NCI-H526 (cell line): ENCODE measurements around the gene KRT13.

Experiments
- DNase-seq, 2 experiments: peaks; one replicate each; lab custom pipeline; 2025; lab: John Stamatoyannopoulos, UW

The KRT13 gene

DNA sequence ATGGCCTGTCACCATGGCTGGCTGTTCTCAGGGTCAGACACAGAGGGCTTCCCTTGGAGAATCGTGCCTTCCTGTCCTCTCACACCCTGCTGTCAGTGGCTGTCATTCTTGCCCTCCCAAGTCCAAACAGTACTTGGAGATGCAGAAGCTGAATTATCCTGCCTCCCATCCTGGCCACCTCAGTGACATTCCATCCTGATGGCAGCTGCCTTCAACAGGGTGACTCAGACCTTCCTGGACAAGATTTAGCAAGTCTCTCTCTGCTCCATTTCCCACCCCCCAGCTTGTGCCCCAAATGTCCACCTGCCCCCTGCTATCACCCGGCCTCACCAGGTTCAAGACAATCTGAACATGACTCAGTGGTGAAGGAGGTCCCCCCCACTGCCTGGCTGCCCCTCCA is 10.9 kb downstream of the KRT13 start:
- DNase-seq = no peak

DNA sequence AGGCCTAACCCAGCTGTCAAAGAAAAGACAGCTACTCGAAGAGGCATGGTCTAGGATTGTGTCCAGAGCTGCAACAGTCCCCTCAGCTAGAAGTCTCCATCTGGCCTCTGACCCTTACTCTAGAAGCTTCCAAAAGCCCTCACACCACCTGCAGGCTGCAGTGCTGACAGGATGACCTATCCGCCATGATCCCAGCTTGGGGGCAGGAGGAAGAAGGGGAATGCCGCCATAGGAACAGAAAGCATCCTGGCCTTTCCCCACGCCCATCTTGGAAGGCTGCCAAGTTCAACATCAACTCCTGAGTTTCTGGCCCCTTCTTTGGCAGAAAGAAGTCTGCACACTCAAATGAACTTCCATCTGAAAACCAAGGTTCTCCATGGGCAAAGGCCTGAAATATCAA is 12.6 kb downstream of the KRT13 start:
- peak in 1 of 2 experiments; percentile 20 for DNase-seq

DNA sequence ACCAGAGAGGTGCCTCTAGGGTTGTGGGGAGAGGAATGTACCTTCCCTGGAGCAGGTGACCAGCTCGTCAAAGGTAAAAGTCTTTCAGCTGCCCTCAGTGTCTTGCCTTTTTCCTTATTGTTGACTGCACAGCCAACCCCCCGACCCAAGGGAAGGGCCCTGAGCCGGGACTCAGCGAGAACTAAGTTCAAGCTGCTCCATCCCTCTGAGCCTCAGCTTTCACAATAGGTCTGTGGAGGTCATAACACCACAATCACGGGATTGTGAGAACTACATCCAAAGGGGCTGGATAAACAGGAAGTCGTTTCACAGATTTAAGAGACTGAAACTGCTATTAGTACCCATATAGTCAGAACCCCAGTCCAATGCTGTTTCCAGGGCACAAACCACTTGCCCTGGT is 13.1 kb downstream of the KRT13 start:
- no peak for DNase-seq

DNA sequence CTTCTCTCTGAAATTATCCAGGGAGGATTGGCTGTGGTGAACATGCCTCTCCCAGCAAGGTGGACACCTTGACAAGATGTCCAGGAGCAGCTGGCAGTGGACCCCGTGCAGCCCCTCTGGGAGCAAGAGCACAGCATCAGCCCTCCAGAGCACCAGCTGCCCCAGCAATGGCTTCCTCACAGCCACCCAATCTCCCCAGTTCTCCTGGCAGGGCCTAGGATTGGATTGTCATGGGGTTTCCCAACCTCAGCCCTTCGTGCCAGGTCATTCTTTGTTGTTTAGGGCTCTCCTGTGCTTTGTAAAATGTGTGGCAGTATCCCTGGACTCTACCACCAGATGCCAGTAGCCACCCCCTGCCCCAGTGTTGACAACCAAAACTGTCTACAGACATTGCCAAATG is 13.9 kb downstream of the KRT13 start:
- no peak for DNase-seq

DNA sequence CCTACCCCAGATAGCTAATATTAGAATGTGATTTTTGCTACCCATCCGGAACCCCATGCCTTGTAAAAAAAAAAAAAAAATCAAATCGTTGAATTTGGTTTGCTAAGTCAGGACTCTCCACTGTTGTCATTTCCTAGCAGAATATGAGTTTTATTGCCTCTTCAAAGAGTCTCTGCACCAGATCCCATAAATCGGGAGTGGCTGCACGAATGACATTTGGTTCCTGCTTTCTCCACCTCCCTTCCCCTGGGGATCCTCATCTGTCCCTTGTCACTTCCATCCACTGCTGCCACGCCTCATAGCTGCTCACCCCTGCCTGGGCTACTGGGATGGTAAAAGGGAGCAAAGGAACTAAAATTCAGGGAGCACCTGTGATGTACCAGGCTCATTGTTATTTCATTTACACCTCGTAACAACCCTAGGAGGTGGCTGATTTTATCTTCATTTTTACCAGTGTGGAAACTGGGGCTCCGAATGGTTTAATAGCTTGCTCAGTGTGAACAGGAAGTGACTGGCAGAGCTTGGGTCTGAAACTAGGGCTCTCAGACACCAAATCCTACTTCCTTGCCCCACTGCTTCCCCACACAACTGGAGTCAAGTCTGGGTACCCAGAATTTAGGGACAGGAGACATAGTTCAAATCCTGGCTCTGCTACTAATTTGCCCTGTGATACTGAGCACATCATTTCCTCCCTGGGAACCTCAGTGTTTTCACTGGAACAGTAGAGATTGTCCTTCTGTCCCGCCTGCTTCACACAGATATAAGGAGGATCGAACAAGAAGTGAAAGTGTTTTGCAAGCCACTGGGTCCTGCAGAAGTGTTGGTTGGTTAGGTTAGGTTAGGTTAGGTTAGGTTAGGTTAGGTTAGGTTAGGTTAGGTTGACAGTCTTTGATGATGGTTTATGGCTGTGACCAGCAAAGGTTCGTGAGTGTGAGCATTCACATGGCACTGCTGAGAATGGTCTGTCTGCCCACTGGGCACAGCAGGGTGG is 15.1 kb downstream of the KRT13 start:
- no peak for DNase-seq

DNA sequence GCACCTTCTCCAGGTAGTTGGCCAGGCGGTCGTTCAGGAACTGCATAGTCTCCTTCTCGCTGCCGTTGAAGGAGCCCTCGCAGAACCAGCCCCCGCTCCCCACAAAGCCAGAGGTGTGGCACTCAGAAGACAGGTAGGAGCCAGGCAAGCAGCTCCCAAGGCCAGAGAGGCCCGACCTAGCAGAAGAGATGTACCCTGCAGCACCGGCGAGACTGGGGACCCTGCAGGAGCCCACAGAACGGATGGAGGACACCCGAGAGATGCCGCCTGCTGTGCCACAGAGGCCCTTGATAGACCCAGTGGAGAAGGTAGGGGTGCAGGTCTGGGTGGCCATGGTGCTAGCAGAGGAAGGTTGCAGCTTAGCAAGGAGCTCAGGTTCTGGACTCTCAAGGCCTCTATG is 15.9 kb downstream of the KRT13 start, which contains the start of gene KRT36:
Gene KRT36, minus strand, starts transcription at position 380 of the 400 bp plus-strand sequence. Its CDS starts 46 bp downstream, at position 334.
- DNase-seq = no peak

DNA sequence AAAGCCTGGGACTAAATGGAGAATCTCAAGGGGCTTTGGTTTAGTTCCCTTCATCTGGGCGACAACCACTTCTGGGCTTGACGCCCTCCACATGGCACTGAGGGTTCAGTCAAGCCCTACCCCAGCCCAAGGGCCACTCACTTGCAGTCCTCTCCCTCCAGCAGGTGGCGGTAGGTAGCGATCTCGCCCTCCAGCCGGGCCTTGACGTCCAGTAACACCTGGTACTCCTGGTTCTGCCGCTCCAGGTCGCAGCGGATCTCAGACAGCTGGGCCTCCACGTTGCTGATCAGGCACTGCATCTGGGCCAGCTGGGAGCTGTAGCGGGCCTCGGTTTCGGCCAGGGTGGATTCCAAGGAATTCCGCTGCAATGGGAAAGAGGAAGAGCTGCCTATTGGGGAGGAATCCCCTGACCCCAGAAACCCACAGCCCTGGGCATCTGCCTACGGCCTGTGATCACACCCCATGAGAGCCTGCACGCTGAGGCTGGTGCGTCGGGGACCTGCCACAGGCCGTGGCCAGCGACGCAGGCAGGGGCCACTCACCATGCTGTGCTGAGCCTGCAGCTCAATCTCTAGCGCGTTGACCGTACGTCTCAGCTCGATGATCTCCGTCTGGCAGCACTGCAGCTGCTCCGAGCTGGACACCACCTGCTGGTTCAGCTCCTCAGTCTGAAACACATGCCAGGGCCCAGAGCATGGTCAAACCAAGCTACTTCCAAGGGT is 18.4 kb downstream of the KRT13 start:
- DNase-seq = peak in 1 of 2 experiments; percentile 15

DNA sequence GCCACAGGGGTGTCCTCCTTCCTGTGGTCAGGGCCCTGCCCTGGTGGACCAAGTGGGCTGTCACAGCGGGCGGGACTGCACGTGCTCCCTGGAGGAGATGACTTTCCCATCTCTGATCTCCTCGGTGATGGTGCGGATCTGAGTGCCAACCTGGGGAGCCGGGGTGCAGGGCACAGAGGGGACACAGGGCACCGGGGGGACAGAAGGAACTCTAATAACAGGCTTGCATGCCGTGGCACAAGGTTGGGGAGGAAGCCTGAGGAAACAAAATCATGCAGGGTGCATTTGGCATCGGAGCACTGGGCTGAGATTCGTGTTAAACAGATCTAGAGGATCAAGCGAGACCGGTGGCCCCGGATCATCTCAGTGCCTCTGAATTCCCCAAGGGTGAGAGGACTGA is 19.1 kb downstream of the KRT13 start:
- no peak for DNase-seq

DNA sequence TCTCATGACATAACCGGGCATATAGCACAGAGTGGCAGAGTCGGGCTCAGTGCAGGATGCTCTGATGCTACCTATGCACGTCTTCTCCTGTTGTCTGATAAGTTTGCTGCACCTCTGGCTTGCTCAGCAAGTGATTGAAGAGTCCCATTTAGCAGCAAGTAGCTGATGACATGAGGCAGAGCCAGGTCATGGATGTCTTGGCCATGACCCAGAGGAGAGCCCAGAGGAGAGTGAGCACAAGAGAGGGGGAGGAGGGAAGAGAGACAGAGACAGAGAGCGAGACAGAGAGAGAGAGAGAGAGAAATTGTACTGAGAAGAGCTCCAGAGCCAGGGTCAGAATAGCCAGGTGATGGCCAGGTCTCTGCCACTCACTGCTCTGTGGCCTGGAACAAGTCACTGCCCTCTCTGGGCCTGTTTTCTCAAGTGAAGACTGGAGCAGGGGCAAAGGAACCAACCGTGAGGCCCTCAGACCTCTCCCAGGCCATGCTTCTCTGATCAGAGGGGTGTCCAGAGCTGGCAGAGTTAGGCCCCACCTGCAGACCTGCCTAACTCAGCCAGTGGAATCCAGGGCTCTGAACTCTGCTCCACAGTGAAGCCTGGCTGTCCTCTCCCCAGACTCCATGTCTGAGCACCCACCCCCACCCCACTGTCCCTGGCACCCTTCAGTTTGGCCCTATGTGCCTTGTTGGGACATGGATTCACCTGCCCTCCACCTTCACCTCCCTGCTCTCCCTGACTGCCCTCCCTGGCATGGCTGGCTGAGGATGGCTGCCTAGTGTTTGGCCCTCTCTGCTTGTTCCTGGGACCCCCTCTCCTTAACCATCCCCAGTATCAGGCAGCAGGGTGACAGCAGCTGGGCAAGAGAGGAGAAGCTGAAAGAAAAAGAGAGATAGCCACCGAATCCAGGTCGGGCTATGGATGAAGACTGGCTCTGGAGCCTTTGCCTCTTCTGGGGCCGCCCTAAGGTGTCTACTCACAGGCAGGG is 20.2 kb downstream of the KRT13 start:
- DNase-seq = no peak

DNA sequence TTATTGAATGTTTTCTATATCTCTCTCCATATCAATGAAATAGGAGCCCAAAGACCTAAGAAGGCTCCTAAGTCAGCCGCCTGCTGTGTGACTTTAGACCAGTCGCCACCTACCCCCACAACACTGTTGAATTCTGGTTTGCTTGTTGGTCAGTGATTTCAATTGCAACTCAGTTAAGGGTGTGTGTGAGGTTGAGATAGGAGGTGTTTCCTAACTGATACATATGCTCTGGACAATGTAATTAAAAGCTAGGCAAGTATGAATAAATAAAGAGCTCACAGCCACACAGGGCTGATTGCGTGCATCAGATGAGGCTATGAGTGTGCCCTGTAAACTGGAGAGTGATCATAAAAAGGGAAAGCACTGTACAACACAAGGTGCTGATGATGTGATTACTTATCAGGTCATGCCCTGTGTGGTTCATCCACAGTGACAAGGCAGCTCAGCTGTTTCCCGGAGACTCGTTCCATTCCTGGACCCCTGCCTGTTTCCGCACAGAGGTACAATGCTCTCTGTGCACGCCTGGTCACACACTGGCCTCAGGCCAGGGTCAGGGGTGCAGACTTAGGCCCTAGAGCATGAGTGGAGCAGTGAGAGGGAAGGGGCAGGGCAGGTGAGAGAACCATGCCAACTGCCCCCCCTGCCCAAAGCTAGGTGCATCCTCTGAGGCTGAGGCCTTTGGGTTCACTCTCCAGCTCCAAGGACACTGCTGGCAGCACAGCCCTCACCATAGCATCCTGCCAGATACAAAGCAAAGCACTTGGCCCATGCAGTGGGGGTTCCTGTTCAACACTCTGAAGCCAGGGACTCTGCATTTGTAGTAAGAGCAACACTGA is 21.2 kb downstream of the KRT13 start:
- DNase-seq = no peak

DNA sequence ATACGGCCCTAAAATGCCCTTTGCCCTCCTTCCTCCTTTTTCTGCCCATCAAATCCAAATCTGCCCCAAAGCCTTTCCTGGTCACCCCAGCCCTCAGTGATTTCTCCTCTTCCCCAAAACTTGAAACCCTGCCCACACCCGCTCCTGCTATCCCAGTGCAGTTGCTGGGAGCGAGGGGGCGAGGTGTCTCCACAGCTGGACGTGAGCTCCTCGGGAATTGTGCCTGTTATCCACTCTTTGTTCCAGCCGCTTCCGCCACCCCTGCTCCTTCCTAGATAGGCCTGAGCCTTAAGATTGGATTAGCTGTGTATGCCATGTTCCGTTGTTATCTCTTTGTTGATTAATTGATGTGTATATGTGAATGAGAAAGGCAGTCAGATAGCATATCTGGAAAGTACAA is 21.9 kb downstream of the KRT13 start:
- DNase-seq = no peak

DNA sequence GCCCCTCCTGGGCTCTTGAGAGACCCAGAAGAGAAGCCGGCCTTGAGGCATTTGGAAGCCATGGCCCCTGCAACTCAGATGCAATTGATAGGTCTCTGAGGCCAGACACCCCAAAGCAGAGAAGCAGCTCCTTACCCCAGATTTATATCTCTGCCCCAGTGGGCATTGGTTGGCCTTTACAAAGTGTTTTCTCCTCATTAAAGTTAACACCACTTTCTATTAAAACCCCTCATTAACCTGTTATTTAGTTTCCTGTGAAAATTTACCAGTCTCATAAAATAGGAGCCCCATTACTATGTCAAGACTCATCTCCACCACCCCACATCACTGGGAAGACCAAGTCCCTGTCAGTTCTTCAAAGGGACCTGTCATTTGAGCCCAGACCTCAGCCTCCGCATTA is 24.4 kb downstream of the KRT13 start, which contains the start of gene KRT35:
Gene KRT35, minus strand, starts transcription at position 116 of the 400 bp plus-strand sequence. Its CDS starts 54 bp downstream, at position 62.
- no peak for DNase-seq

DNA sequence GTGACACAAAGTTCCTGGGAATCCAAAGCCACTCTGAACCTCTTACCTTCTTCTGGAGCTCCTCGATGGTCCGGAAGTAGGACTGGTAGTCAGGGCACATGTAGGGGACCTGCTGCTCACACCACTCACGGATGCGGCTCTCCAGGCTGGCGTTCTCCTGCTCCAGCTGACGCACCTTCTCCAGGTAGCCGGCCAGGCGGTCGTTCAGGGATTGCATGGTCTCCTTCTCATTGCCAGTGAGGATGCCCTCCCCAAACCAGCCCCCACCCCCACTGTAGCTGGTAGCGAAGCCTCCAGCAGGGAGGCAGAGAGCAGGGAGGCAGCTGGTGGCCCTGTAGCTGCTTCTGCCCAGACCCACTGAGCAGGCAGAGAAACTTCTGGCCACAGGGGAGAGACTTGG is 24.8 kb downstream of the KRT13 start:
- DNase-seq = no peak

DNA sequence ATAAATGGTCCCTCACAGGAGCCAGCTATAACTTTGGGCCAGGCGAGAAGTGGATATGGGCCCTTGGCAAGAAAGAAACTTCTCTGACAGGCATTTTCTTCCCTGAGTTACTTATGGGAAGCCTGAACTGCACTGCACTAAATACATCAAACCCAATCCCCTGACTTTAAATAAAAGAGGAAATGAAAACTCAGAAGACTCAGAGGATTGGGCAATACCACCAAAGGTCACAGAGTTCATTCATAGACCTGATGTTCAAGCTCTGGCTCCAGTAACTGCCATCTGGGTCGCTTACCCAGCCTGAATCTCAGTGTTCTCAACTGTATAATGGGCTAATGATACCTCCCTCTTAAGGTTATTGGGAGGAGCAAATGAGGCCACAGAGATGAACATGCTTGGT is 25.3 kb downstream of the KRT13 start:
- no peak for DNase-seq

DNA sequence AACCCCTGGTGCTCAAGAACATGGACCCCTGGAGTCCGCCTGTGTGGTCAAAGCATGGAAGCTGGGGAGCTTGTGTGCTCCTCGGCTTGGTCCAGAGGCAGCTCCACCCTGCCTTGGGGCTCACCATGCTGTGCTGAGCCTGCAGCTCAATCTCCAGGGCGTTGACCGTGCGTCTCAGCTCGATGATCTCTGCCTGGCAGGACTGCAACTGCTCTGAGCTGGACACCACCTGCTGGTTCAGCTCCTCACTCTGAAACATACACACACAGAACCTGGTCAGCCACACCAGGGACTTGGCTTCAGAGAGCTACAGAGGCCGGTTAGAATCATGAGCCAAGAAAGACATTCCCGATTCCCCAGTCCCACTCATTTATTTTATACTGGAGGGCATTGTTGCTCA is 27.2 kb downstream of the KRT13 start:
- no peak for DNase-seq

DNA sequence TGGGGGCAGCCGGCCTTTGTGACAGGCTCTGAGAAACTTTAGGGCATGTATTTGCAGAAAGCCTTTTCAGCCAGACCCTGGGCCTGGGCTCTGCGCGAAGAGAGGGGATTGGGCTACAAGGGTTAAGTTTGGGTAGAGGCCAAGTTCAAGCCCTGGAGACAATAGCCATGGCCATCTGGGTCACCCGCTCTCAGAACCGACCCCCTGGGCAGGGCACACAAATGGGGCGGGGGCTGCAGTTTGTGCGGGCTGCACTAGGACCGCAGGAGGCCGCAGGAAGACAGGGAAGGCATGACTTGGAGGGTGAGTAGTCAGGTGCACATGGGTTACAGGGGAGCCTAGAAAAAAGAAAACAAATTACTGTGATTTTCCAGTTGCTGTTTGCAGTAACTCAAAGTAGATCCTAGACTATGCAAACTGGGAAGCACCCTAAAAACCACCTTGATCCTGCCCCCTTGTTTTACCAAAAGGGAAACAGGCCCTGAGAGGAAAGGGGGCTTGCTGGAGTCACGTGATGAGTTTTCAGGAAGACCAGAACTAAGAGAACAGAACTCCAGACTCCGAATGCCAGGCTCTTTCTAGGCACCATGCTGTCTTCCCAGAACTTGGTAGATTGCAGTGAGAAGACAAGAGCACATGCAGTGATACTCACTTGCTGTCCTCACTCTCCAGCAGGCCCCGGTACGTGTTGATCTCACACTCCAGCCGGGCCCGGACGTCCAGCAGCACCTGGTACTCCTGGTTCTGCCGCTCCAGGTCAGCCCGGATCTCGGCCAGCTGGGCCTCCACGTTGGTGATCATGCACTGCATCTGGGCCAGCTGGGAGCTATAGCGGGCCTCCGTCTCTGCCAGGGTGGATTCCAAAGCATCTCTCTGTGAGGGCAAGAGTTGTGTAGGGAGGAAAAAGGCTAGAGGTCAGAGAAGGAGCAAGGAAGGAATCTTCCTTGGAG is 28.3 kb downstream of the KRT13 start:
- DNase-seq = no peak

DNA sequence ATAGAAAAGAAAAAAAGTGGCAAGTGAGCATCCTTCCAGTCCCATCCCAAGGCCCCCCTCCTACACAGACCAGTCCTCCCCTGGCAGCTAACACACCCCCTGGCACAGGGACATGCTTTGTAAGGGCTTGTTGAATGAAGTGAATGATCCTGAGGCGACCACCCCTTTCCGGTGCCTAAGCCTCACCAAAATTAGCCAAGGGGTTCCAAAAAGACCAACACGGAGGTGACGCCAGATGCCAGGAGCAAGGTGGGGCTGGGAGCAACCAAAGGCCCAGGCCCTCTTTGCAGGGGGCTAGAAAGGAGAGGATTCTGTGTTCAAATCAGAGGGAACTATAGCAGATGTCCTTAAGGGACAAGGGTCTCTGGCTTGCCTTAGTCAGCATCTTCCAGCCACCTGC is 30.0 kb downstream of the KRT13 start:
- no peak for DNase-seq

DNA sequence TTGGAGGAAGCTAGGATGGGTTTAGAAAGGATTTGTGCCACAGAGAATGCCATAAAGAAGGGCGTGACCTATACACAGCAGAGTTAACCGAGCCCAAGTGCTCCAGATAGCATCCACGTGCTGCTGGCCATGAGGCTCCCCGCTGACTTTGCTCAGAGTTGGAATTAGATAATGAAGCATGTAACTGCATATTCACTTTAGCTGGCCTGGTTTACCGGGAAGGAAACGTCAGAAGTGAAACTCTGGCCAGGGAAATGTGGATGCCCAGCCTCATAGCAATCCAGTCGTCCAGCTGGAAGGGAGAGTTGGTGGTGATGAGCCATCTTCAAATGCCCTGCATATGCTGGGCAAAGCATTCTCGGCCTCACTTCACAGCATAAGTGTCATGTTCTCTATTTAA is 30.5 kb downstream of the KRT13 start:
- no peak for DNase-seq

DNA sequence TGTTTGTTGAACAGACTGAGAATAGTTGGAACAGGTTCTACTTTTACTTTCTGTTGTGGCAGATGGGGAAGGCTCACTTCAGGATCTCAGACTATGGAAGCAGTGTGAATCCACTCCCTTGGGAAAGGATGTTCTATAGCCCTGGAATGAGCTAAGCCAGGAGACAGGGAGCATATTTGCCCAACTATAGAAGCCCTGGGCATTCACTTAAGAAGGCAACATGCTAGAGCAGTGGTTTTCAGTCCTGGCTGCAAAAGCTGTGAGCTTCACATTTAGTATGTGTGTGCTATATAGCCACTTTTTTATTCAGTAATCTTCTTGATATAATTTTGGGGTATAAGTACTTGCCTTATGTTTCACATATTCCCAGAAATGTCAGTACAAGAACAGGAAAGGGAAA is 37.1 kb downstream of the KRT13 start:
- no peak for DNase-seq

DNA sequence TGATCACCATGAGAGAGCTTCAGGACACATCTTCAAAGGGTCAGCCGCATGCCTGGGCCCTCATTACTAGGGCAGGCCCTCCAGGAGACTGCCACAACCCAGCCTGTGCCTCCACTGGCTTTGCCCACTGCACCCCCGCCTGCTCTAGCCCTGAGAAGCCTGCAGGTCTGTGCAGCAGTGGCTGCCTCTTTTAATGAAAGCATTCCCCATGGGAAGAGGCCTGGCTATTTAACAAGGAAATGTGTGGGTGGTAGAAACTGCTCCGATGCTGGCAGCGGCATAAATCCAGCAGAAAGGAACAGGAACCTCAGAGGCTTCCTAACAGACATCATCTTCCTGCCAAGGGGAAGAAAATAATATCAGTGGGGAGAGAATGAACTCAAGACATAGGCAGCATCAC is 37.9 kb downstream of the KRT13 start:
- DNase-seq = no peak
